Measurements from ENCODE around the gene HAGHL.
"Not testable (repeated sequence)": the region's sequence is repeated elsewhere in the genome, so short reads cannot be mapped to it uniquely, and the experiment has no call there.

HAGHL gene

GRCh38 chr16:708959-709358, 17.9 kb upstream of the HAGHL start:
- ATAC-seq: no peak

GRCh38 chr16:709566-710499, 17.1 kb upstream of the HAGHL start:
- no peak for ATAC-seq

DNA sequence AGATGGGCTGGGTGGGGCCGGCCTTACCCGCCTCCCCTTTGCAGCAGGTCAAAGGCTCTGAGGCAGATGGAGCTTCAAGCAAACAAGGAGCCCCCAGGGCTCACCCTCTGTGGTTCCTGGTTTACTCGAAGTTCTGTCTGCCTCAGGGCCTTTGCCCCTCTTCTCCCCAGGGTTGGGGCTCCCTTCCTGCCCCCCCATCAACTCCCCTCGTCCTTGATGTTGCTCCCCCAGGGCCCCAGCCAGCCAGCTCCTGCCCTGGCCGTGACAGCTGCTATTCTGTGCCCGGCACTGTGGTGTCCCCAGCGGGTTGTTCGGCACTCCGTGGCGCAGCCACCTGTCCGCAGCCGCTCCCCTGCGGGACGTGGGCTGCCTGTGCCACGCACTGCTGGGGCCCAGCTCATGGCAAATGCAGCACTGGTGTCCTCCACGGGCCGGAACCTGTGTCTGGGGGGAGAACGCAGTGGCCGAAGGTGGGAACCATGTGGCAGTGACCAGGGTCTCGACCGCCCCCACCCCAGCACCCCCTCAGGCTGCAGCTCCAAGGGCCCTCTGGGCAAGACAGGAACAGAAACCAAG, 16.3 kb upstream of the HAGHL start:
- no peak for ATAC-seq

DNA sequence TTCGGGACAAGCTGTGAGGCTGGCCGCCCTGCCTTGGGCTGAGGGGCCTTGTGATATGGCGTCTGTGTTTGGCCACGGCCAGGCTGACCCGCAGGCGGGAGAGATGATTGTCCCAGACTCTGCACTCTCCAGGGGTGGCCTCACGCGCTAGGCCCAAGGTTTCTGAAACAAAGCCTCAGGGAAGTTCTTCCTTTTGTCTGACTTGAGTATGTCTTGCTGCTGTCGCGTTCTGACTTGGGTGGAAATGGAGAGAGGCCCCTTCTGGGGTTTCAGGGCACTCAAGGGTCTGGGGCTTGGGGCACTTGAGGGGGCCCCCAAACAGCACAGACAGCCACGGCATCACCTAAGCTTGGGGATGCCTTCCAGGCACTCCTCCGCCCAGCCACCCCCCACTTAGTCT, 15.8 kb upstream of the HAGHL start:
- ATAC-seq: no peak

DNA sequence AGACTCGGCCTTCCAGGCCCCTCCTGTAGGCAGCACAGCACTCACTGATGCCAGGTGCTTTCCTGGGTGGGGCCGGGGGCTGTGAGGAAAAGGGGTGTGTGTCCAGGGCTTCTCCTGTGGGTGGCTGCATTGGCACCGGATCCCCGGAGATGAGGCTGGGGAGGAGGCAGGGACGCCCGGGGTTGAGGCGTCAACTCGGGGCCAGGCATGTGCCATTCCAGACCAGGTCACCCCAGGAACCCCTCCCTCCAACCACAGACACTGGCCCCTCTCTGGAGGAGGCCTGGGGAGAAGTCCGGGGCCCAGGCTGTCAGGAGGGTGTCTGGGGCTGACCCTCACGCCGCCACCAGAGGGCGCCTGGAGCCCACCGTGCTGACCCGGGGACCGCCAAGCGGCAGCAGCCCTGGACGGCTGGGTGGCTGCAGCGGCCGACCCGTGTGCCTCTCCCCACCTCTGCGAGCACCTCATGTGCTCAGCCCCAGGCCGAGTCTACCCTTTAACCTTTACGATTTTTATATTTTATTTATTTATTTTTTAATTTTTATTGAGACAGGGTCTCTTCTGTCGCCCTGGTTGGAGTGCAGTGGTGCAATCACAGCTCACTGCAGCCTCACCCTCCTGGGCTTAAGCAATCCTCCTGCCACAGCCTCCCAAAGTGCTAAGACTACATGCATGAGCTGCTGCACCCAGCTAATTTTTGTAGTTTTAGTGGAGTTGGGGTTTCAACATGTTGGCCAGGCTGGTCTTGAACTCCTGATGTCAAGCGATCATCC, 15.2 kb upstream of the HAGHL start:
- peak; percentile 64 to 66 for ATAC-seq

DNA sequence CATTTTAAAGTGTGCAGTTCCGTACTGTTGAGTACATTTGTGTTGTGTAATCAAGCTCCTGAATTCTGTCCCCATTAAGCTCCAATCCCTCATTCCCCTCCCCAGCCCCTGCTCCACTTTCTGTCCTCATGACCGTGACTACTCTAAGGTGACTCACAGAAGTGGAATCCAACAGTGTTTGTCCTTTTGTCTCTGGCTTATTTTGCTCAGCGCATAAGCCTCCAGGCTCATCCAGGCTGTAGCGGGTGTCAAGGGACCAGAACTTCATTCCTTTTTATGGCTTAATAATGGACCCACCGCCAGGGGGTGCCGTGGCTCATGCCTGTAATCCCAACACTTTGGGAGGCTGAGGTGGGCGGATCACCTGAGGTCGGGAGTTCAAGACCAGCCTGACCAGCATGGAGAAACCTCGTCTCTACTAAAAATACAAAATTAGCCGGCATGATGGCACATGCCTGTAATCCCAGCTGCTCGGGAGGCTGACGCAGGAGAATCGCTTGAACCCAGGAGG, 14.1 kb upstream of the HAGHL start:
- not testable (repeated sequence) for ATAC-seq

GRCh38 chr16:714079-714478, 12.8 kb upstream of the HAGHL start:
- no peak for ATAC-seq

DNA sequence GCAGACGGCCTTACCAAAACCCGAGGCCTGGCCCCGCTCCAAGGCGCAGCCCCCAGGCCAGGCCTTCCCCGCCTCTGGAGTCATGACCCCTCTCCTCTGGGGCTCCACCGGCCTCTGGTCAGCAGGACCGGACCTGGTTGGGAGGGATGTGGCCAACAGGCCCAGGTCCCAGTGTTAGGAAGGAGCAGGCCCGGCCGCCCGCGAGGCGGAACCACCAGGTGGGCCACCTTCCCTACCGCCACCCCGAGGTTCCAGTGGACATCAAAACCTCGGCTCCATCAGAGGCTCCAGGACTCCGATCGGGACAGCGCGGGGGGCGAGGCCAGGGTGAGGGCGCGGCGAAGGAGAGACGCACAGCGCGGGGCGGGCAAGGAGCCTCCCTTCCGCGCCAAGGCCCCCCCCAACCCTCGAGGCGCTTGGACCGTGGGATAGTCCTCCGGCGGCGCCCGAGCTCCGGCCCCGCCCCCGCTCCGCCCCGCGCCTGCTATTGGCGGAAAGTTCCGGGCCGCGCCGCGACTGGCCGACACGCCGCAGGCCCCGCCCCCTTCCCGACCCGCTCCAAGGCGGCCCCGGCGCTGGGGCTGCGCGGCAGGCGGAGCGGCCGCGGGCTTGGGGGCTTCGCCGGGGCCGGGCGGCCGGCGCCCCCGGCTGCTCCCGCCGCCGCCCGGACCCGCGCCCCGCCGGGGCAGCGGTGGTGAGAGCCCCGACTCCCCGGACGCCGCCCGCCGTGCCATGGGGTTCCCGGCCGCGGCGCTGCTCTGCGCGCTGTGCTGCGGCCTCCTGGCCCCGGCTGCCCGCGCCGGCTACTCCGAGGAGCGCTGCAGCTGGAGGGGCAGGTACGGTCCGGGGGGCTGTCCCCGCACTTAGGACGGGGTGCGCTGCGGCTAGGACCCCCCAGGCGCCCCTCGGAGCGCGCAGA, 12.1 kb upstream of the HAGHL start, which contains the start of gene METRN:
Gene METRN (plus strand): TSS at position 561 of the 919 bp plus-strand sequence. CDS start 172 bp downstream, at position 733.
- peak; percentile 86 to 89 for ATAC-seq

GRCh38 chr16:715477-716199, 11.3 kb upstream of the HAGHL start:
- ATAC-seq: peak; percentile 20 to 21

DNA sequence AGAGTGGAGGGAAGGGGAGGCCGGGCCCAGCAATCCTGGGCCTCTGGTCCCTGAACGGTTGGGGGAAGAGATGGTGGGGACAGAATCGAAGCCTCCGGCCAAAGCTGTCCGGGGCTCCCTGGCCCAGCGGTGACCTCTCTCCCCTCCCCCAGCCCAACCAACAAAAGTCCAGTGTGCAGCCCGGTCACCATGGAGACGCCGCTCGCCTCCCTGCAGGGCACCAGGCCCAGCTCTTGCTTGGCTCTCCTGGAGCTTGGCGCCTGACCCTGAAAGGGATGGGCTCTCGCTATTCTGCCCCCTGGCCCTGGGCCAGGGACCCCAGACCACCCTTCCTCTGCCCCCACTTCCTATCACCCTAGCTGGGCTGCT, 10.7 kb upstream of the HAGHL start:
- no peak for ATAC-seq

DNA sequence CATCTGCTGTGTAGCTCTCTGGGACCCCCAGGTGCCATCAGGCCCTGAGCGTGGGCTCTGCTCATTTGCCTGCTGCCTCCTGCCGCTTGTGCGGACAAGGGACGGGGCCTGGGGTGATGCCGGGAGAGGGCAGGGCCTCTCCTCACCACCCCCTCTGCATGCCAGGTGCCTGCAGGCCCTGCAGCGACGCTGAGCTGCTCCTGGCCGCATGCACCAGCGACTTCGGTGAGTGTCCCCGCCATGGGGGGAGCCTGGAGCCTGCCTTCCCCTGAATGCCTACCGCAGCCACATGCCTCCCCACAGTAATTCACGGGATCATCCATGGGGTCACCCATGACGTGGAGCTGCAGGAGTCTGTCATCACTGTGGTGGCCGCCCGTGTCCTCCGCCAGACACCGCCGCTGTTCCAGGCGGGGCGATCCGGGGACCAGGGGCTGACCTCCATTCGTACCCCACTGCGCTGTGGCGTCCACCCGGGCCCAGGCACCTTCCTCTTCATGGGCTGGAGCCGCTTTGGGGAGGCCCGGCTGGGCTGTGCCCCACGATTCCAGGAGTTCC, 10.1 kb upstream of the HAGHL start:
- ATAC-seq: no peak

- no peak for ATAC-seq
Observed at GRCh38 chr16:717450-718245, 9.3 kb upstream of the HAGHL start.

- no peak for ATAC-seq
Observed at GRCh38 chr16:718389-718788, 8.5 kb upstream of the HAGHL start.

- no peak for ATAC-seq
Observed at GRCh38 chr16:718922-719321, 8.0 kb upstream of the HAGHL start.

GRCh38 chr16:719815-720446, 7.0 kb upstream of the HAGHL start:
- no peak for ATAC-seq

GRCh38 chr16:720447-720989, 6.4 kb upstream of the HAGHL start:
- peak; percentile 19 to 25 for ATAC-seq

DNA sequence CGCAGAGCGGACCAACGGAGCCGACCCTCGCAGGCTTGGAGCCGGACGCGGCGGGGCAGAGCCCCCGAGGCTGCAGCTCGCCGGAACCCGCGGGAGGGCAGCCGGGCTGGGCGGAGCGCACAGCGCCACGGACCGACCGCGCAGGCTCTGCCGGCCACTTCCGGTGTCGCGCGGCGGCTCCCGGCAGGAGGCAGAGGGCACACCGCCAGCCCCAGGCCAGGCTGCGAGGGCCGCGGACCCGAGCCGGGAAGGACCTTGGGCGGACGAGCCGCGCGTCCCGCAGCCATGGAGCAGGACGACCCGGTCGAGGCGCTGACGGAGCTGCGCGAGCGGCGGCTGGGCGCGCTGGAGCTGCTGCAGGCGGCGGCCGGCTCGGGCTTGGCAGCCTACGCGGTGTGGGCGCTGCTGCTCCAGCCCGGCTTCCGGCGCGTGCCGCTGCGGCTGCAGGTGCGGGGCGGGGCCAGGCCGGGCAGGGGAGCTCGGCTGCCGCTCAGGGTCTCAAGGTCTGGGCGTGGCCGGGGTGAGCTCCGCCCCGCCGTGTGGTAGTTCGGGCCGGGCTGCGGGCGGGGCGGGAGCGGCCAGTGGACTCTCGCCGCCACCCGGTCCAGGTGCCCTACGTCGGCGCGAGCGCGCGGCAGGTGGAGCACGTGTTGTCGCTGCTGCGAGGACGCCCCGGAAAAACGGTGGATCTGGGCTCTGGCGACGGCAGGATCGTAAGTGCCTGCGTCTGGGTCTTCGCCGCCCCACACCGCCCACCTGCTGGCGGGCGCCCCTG, 5.7 kb upstream of the HAGHL start, which contains the start of gene ANTKMT:
Gene ANTKMT (plus strand): TSS at position 157 of the 775 bp plus-strand sequence. CDS start 129 bp downstream, at position 286.
- peak; percentile 82 to 83 for ATAC-seq

Measured in activated CD4-positive, CD25-positive, alpha-beta regulatory T cell treated with anti-CD3 and anti-CD28 coated beads, Interleukin-2, amount 50 U/mL, for 24 hours (primary cell).